Measurements from ENCODE around the gene EPHA6.
A peak's percentile ranks its signal among the peaks of the same experiment; 100 is the strongest.
"Not testable (repeated sequence)": the region's sequence is repeated elsewhere in the genome, so short reads cannot be mapped to it uniquely, and the experiment has no call there.

EPHA6 gene

DNA sequence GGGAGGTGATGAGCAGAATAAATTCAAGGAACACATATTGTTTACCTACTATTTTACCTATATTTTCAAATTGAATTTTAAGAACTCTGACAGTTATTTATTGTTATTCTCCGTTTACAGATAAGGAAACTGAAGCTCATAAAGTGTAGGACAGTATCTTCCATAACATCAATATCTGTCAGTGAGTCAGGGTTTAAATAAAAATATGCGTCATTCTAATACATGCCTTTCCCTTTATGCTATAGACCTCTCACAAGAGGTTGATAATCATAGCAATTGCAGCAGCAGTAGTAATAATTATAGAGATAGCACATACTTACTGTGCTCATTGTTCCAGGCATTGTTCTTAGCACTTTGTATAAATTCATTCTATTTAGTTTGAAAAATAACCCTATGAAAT lies 101.1 kb downstream of the EPHA6 start:
- DNase-seq = no peak
- Histone ChIP-seq H3K9me3 (ENCODE audit: severe bottlenecking) (no peaks in the 10 kb centered on the region), H3K27me3 (ENCODE audit: insufficient read depth, low read depth, severe bottlenecking) (no peaks in the 10 kb centered on the region), H3K36me3 (no peaks in the 10 kb centered on the region), H3K4me3 (ENCODE audit: low read depth, low read length) (no peak overlapping the region), H3K27ac (no peak overlapping the region)
- TF ChIP-seq CTCF (IDR thresholded peaks at IDR 0.05; ENCODE audit: low read depth, low read length) = no peak

GRCh38 chr3:96931119-96931862 lies 116.9 kb downstream of the EPHA6 start:
- DNase-seq = peak; percentile 24
- H3K27ac ChIP-seq = peak overlapping the region; percentile 57
- H3K27me3 ChIP-seq (ENCODE audit: insufficient read depth, low read depth, severe bottlenecking) = no peaks in the 10 kb centered on the region
- peaks cover 19% of the 10 kb centered on the region for H3K9me3 ChIP-seq (ENCODE audit: severe bottlenecking)
- no peaks in the 10 kb centered on the region for H3K36me3 ChIP-seq
- TF ChIP-seq CTCF (IDR thresholded peaks at IDR 0.05; ENCODE audit: low read depth, low read length) = no peak
- no peak overlapping the region for H3K4me3 ChIP-seq (ENCODE audit: low read depth, low read length)

- H3K4me3 ChIP-seq (ENCODE audit: low read depth, low read length); H3K27me3 ChIP-seq (ENCODE audit: insufficient read depth, low read depth, severe bottlenecking); H3K27ac ChIP-seq; H3K9me3 ChIP-seq (ENCODE audit: severe bottlenecking); H3K36me3 ChIP-seq; DNase-seq: not testable (repeated sequence)
Measured at GRCh38 chr3:96942131-96942530, 127.7 kb downstream of the EPHA6 start.

DNA sequence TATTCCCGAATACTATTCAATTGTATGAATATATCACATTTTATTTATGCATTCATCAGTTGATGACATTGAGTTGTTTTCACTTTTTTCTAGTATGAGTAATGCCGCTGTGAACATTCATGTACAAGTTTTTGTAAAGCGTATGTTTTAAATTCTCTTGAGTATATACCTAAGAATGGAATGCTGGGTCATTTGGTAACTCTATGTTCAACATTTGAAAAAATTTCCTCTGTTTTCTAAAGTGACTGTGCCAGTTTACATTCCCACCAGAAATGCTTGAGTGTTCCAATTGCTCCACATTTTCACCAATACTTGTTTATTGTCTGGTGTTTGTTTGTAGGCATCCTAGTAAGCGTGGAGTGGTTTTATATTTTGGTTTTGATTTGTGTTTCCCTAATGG lies 144.5 kb downstream of the EPHA6 start:
- Histone ChIP-seq H3K27ac (no peak overlapping the region), H3K9me3 (ENCODE audit: severe bottlenecking) (no peaks in the 10 kb centered on the region), H3K4me3 (ENCODE audit: low read depth, low read length) (no peak overlapping the region), H3K27me3 (ENCODE audit: insufficient read depth, low read depth, severe bottlenecking) (no peaks in the 10 kb centered on the region), H3K36me3 (no peaks in the 10 kb centered on the region)
- DNase-seq = no peak
- TF ChIP-seq CTCF (IDR thresholded peaks at IDR 0.05; ENCODE audit: low read depth, low read length) = no peak

DNA sequence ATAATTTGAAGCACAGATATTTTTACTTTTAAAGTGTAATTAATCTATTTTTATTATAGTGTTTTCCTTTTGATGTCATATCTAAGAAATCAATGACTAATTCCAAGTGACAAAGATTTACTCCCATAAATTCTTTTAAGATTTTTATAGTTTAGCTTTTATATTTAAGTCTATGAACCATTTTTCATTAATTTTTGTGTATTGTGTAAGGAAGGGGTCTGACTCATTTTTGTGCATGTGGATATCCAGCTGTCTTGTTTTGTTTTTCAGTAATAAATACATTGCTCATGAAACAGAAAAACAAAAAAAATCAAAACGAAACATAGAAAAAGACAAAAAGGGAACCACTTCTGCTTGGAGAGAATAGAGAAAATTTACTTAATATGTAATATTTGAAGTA lies 145.1 kb downstream of the EPHA6 start:
- TF ChIP-seq CTCF (IDR thresholded peaks at IDR 0.05; ENCODE audit: low read depth, low read length) = no peak
- no peak for DNase-seq
- H3K36me3 ChIP-seq = no peaks in the 10 kb centered on the region
- no peaks in the 10 kb centered on the region for H3K9me3 ChIP-seq (ENCODE audit: severe bottlenecking)
- no peak overlapping the region for H3K27ac ChIP-seq
- H3K27me3 ChIP-seq (ENCODE audit: insufficient read depth, low read depth, severe bottlenecking) = no peaks in the 10 kb centered on the region
- no peak overlapping the region for H3K4me3 ChIP-seq (ENCODE audit: low read depth, low read length)

DNA sequence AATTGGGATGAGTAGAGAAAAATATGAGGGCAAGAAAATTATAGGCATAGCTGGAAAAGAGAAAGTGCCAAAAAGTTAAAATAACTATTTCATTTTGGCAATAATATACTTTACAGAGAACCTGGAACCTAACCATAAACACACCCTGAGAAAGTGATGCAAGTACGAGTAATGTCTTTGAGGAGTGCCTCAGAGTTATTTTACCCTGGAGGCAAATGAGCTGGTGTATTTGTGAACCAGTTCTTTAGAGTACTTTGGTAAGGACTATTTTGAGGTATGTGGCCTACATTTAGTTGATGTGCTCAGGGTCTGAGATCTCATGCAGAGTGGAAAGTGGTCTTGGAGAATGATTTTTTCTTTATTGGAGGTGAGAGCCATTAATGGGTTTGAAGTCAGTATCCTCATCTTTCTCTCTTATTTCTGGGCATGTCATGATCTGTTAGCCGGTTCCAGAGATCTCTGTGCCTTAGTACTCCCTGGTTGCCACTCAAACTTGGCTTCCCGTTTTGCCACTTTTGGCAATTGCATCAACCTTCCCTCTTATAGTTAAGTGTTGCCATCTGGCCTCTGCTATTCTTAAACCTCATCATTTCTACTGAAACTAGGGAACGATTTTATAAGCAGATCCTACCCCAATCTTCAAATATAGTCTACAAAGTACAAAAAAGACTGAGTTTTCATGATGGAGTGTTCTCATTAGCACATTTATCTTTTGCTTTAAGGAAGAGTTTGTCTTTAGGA lies 145.7 kb downstream of the EPHA6 start:
- no peak for TF ChIP-seq CTCF (IDR thresholded peaks at IDR 0.05; ENCODE audit: low read depth, low read length)
- Histone ChIP-seq H3K4me3 (ENCODE audit: low read depth, low read length) (no peak overlapping the region), H3K9me3 (ENCODE audit: severe bottlenecking) (no peaks in the 10 kb centered on the region), H3K27me3 (ENCODE audit: insufficient read depth, low read depth, severe bottlenecking) (no peaks in the 10 kb centered on the region), H3K36me3 (no peaks in the 10 kb centered on the region), H3K27ac (no peak overlapping the region)
- no peak for DNase-seq

Measured in WERI-Rb-1 (cell line).